Stimulated activated CD4-positive, alpha-beta T cell treated with anti-CD3 and anti-CD28 coated beads, Interleukin-4, amount 100 ng/mL, for 48 hours (primary cell): ENCODE measurements around the gene OR56A1.
"Not testable (repeated sequence)": the region's sequence is repeated elsewhere in the genome, so short reads cannot be mapped to it uniquely, and the experiment has no call there.

Experiments used
- DNase-seq, 2 donors: peaks; one replicate each; pipeline ENCODE4 v3.0.0-alpha.2; 2020; ENCODE audit warnings: low read depth in 2 of 2

The OR56A1 gene

GRCh38 chr11:6030708-6031405, at the start of gene OR56A1:
Gene OR56A1, minus strand, starts transcription at chr11:6030758. Its CDS starts 3,066 bp downstream, at chr11:6027692.
- no peak for DNase-seq

- no peak for DNase-seq
Measured at GRCh38 chr11:6079463-6079862, 48.9 kb upstream of the OR56A1 start.

- no peak for DNase-seq
Measured at GRCh38 chr11:6077723-6078122, 47.2 kb upstream of the OR56A1 start.

- DNase-seq, result not testable (repeated sequence)
Measured at GRCh38 chr11:6076443-6076842, 45.9 kb upstream of the OR56A1 start.

GRCh38 chr11:6067502-6067901, 36.9 kb upstream of the OR56A1 start:
- DNase-seq, result no peak

GRCh38 chr11:6062691-6063358, 32.3 kb upstream of the OR56A1 start:
- no peak for DNase-seq

GRCh38 chr11:6061475-6061874, 30.9 kb upstream of the OR56A1 start:
- DNase-seq, result no peak

- no peak for DNase-seq
Measured at GRCh38 chr11:6057452-6057851, 26.9 kb upstream of the OR56A1 start.

- no peak for DNase-seq
Measured at GRCh38 chr11:6055569-6055968, 25.0 kb upstream of the OR56A1 start.

- DNase-seq, result no peak
Measured at GRCh38 chr11:6052374-6052773, 21.8 kb upstream of the OR56A1 start.

GRCh38 chr11:6040874-6041273, 10.3 kb upstream of the OR56A1 start:
- DNase-seq, result no peak

- DNase-seq, result no peak
Measured at GRCh38 chr11:6027501-6027900, 3.1 kb downstream of the OR56A1 start.

GRCh38 chr11:6025056-6025455, 5.5 kb downstream of the OR56A1 start:
- DNase-seq, result no peak

- no peak for DNase-seq
Measured at GRCh38 chr11:6022956-6023355, 7.6 kb downstream of the OR56A1 start.

GRCh38 chr11:6013042-6013441, 17.5 kb downstream of the OR56A1 start:
- no peak for DNase-seq

GRCh38 chr11:6012035-6012668, 18.4 kb downstream of the OR56A1 start:
- DNase-seq, result no peak

GRCh38 chr11:6006846-6007245, 23.7 kb downstream of the OR56A1 start, which contains the start of gene OR56A4:
Gene OR56A4, minus strand, starts transcription at chr11:6006946. Its CDS starts 3,954 bp downstream, at chr11:6002992.
- no peak for DNase-seq

GRCh38 chr11:6006395-6006794, 24.2 kb downstream of the OR56A1 start:
- no peak for DNase-seq

GRCh38 chr11:6002202-6002699, 28.3 kb downstream of the OR56A1 start:
- no peak for DNase-seq

GRCh38 chr11:5994791-5995190, 35.8 kb downstream of the OR56A1 start:
- no peak for DNase-seq

GRCh38 chr11:5992604-5993251, 37.8 kb downstream of the OR56A1 start:
- no peak for DNase-seq

GRCh38 chr11:5992150-5992549, 38.4 kb downstream of the OR56A1 start:
- DNase-seq, result no peak
